Omental fat pad (tissue), 4 donors: ENCODE measurements around the gene SH3RF3. TPM values are rescaled to one million over a fixed set of nuclear protein-coding genes. Genes with fewer than 3 reads are reported as not detected.

Experiments used
- ATAC-seq: fragments of 150-250 bp; one replicate; pipeline ENCODE4 v1.9.1; 2016; ENCODE audit warnings: mild to moderate bottlenecking, moderate library complexity; ENCODE audit not compliant: low FRiP score
- DNase-seq: peaks from one replicate; pipeline ENCODE4 v3.0.0-alpha.2; 2019; ENCODE audit warnings: low spot score
- total RNA-seq, 4 donors: library from RNA; depleted of rRNA; stranded (reverse); fragments of >200 nt; gene quantifications; one replicate each; pipeline ENCODE4 v1.1.0, GENCODE V29; 2016
- TF ChIP-seq, protein P1 (sequence below), 3 donors: fragments of 450-650 bp; IDR thresholded peaks; one replicate each; pipeline ENCODE4 v1.5.1; 2016 to 2017; ENCODE audit warnings: antibody characterized with exemption in 3 of 3, mild to moderate bottlenecking in 3 of 3, moderate library complexity in 2 of 3

SH3RF3 gene
- total RNA-seq, 4 donors from 2014 or later, result 6.5 to 16.6 (median 8.6) TPM

DNA sequence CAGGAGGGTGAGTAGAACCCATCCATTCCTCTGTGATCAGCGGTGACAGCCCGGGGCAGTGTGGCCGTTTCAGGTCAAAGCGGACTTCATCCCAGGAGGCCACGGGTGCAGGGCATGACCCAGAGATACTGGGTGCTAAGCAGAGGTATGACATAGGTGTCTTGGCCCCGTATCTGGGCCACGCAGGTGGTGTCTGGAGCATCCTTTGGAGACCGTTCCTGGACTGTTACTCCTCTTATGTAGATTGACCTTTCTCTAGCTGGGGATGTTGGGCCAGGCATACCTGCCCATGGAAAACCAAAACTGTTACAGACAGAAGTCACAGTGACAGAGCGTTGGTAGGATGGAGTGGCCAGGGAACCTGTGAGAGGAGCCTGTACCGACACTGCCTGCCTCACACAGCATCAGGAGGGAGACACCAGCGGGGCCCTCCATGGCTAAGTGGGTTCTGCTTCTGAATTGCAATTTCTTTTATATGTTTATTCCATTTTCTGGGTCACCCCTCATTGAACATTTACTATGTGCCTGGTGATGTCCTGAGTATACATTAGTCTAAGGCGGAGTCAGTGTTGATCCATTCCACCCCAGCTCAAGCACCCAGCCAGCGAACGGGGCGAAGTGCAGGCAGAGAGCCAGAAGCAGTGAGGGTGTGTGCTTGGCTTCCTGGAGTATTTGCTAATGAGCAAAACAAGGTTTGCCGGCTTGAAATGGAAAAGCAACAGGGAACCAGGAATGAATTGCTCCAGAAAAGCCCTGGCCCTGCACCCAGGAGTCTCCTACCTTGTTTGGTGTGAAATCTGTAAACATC lies 141.7 kb downstream of the SH3RF3 start:
- no peak for ATAC-seq
- DNase-seq, result no peak
- TF ChIP-seq, protein P1, sequence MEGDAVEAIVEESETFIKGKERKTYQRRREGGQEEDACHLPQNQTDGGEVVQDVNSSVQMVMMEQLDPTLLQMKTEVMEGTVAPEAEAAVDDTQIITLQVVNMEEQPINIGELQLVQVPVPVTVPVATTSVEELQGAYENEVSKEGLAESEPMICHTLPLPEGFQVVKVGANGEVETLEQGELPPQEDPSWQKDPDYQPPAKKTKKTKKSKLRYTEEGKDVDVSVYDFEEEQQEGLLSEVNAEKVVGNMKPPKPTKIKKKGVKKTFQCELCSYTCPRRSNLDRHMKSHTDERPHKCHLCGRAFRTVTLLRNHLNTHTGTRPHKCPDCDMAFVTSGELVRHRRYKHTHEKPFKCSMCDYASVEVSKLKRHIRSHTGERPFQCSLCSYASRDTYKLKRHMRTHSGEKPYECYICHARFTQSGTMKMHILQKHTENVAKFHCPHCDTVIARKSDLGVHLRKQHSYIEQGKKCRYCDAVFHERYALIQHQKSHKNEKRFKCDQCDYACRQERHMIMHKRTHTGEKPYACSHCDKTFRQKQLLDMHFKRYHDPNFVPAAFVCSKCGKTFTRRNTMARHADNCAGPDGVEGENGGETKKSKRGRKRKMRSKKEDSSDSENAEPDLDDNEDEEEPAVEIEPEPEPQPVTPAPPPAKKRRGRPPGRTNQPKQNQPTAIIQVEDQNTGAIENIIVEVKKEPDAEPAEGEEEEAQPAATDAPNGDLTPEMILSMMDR (IDR thresholded peaks at IDR 0.05), result no peak

- no peak for DNase-seq
- TF ChIP-seq, protein P1 (IDR thresholded peaks at IDR 0.05), result no peak
- no peak for ATAC-seq
These were observed 142.9 kb downstream of the SH3RF3 start for GRCh38 chr2:109271920-109272319.

DNA sequence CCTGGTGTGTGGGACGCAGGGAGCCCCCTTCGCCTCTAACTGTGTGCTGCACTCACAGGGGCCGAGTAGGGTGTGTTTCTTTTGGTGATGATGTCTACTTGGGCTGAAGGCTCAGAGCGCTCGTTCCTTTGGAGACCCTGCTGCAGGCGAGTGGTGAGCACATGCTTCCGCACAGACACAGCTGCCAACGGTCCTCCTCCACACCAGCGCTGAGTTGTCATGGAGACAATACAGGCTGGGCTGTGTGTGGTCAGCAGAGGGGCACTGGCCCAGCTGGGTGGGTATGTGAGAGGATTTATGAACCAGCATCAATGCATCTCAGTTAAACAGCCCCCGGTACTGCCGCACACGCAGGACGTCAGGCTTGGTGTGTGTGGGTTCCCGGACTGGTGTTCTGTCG lies 143.5 kb downstream of the SH3RF3 start:
- ATAC-seq (no peak), DNase-seq (no peak)
- TF ChIP-seq, protein P1 (IDR thresholded peaks at IDR 0.05), result no peak

DNA sequence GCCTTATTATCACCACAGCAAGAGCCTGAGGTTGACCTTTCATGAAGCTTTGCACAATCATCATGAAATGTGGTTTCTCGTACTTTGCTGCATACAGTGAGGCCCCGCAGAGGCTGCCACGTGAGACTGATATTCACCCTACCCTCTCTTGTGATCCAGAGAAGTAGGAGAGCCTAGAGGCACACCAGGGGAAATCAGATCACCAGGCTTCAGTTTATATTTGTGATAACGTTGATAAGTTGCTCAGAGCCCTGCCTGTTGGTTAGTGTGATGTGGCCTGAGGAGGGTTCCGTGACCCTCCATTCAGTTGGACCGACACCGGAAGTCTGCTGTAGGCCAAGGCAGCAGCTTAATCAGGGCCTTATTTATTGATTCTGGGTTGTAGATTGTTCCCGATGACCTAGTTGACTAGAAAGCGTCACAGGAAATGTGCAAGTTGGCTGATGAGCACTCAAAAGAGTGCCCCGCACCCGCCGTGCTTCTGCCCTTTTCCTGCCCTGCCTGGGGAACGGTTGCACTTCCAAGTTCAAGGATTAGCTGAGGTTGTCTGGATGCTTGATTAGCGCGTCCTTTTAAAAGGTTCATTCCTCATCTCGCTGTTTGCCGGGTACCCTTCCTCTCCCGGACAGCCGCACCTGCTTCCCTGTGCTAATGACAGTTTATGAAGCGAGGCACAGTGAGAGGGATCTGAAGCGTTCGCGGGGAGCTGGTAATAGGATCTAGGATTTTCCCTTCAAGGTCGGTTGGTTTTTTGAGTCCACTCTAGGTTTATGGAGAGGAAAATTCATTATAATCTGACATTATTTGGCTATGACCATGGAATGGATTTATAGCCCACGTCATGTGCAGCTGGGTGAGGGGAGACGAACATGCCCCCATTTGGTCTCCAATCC lies 146.4 kb downstream of the SH3RF3 start:
- no peak for ATAC-seq
- TF ChIP-seq, protein P1 (IDR thresholded peaks at IDR 0.05), result no peak

GRCh38 chr2:109277406-109277805 lies 148.4 kb downstream of the SH3RF3 start:
- DNase-seq (no peak), ATAC-seq (no peak)
- TF ChIP-seq, protein P1 (IDR thresholded peaks at IDR 0.05), result no peak

More for the DNA sequence above, 146.4 kb downstream of the SH3RF3 start:
- DNase-seq, result no peak

DNA sequence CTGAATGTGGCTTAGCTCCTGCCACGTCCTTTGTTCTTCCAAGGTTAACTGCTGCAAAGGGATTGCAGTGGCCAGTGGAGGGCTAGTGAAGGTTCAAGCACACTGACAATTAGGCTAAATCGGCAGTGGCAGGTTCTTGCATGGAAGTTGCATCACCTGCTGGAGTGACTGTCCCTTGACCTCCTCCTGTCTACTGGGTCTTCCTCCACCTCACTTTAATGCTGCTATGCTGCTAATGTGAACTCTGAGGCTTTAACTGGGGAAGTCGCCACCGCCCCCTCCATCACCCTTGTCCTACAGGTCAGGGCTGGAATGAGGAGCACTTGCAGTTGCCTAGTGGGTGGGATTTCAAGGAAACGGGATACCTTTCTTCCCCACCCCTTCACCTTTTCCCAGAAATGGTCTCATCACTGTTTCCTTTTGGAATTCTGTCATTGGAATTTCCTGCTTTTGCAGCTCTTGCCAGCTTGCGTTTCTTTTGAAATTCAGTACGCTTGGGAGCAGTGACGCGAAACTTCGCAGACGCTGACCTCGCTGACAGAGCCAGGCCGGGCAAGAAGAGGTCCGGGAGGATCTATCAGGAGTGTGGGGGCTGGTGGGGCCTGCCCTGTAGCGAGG lies 150.3 kb downstream of the SH3RF3 start:
- TF ChIP-seq, protein P1 (IDR thresholded peaks at IDR 0.05), result no peak
- DNase-seq (no peak), ATAC-seq (peak; percentile 35)
